CD4-positive, alpha-beta T cell treated with Interleukin-15 for 4 hours (primary cell): Measurements from ENCODE around the gene ULK4.
"Not testable (repeated sequence)": the region's sequence is repeated elsewhere in the genome, so short reads cannot be mapped to it uniquely, and the experiment has no call there.

ENCODE experiments used
- DNase-seq: peaks from one replicate; pipeline ENCODE4 v3.0.0-alpha.2; 2020; ENCODE audit warnings: low spot score

ULK4 gene

GRCh38 chr3:41961751-41962679 is at the start of gene ULK4:
Gene ULK4, minus strand, starts transcription at chr3:41962103. Its CDS starts 7,344 bp downstream, at chr3:41954759.
- DNase-seq: peak; percentile 97

- DNase-seq: no peak
Measured at GRCh38 chr3:42010530-42010929, 48.6 kb upstream of the ULK4 start.

- no peak for DNase-seq
Measured at GRCh38 chr3:42009456-42009855, 47.6 kb upstream of the ULK4 start.

GRCh38 chr3:42007785-42008184 is 45.9 kb upstream of the ULK4 start:
- no peak for DNase-seq

- DNase-seq: no peak
Measured at GRCh38 chr3:42005401-42005800, 43.5 kb upstream of the ULK4 start.

- no peak for DNase-seq
Measured at GRCh38 chr3:42002790-42003189, 40.9 kb upstream of the ULK4 start.

- no peak for DNase-seq
Measured at GRCh38 chr3:42001777-42002176, 39.9 kb upstream of the ULK4 start.

GRCh38 chr3:41999909-42000308 is 38.0 kb upstream of the ULK4 start:
- DNase-seq: no peak

GRCh38 chr3:41997702-41998550 is 36.0 kb upstream of the ULK4 start:
- DNase-seq: no peak

GRCh38 chr3:41991437-41991836 is 29.5 kb upstream of the ULK4 start:
- no peak for DNase-seq

GRCh38 chr3:41989518-41989917 is 27.6 kb upstream of the ULK4 start:
- no peak for DNase-seq

- no peak for DNase-seq
Measured at GRCh38 chr3:41987627-41988026, 25.7 kb upstream of the ULK4 start.

- no peak for DNase-seq
Measured at GRCh38 chr3:41986561-41986960, 24.7 kb upstream of the ULK4 start.

- DNase-seq: no peak
Measured at GRCh38 chr3:41985018-41985417, 23.1 kb upstream of the ULK4 start.

GRCh38 chr3:41983091-41983490 is 21.2 kb upstream of the ULK4 start:
- DNase-seq: not testable (repeated sequence)

- DNase-seq: not testable (repeated sequence)
Measured at GRCh38 chr3:41977401-41977800, 15.5 kb upstream of the ULK4 start.

- no peak for DNase-seq
Measured at GRCh38 chr3:41975416-41976103, 13.7 kb upstream of the ULK4 start.

GRCh38 chr3:41974223-41974622 is 12.3 kb upstream of the ULK4 start:
- no peak for DNase-seq

- DNase-seq: no peak
Measured at GRCh38 chr3:41972802-41973201, 10.9 kb upstream of the ULK4 start.

- DNase-seq: no peak
Measured at GRCh38 chr3:41966206-41966605, 4.3 kb upstream of the ULK4 start.

GRCh38 chr3:41963823-41964222 is 1.9 kb upstream of the ULK4 start:
- no peak for DNase-seq
